GM19463 (cell line): Measurements from ENCODE around the gene OTX1.

Experiments used
- ATAC-seq: cut with Tn5 transposase; IDR thresholded peaks from one replicate; pipeline ENCODE4 v1.9.1; 2021; ENCODE audit warnings: mild to moderate bottlenecking, moderate library complexity; ENCODE audit not compliant: unreplicated experiment

OTX1 gene

DNA sequence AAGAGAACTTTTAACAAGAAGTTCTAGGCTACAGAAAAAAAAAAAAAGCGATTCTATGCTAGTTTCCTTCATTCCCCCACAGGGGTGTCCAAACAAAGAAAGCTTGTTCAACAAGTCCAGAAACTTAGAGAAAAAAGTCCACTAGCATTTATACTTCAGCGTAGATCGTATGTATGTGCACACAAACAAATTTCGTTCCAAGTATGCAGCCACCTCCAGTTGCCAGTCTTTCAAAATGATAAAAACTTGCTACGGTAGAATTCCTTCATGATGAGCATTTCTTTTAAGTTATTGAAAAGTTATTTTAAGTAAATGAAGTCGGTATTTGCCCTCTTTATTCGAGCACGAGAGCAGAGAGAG, 3.7 kb upstream of the OTX1 start:
- no peak for ATAC-seq

DNA sequence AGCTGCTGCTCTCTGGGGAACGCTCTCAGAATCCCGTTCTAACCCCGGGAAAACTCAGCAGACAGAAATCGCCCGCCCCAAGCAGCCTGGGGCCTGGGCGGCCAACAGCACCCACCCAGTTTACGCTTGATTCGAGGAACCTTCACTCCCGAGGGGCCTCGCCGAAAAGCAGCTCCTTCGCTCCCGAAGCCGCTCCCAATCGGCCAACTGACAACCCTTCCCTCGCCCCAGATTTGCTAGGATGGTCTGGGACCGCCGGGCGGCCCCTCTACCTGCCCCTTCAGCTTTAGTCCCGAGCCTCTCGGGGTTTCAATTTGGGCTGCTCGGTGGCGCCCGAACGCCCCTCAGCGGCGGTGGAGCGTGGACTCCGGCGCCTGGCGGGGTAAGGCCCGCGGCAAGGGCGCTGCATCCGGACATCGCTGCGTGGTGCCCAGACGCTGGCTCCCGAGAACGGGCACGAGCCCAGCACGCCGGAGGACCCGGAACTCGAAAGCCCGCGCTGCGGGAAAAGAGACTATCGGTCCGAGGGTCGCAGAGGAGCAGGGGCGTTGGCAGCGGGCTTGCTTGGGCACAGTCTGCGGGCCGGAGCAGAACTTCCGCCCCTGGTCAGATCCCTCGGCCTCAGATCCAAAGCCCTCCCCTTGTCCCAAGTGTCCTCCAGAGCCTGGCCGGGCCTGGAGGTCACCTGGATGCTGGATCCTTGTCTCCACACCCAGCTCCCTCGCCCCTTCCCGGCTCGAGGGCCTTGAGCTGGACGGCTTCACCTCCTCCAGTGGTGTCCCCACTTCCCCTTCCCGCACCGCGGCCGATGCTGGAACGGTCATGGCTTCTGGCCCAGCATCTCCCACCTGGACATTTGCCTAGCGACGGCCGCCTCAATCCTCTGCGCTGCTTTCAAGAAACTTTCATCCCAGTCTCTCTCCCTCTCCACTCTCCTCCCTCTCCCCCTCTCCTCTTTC, 3.0 kb upstream of the OTX1 start:
- ATAC-seq: no peak

DNA sequence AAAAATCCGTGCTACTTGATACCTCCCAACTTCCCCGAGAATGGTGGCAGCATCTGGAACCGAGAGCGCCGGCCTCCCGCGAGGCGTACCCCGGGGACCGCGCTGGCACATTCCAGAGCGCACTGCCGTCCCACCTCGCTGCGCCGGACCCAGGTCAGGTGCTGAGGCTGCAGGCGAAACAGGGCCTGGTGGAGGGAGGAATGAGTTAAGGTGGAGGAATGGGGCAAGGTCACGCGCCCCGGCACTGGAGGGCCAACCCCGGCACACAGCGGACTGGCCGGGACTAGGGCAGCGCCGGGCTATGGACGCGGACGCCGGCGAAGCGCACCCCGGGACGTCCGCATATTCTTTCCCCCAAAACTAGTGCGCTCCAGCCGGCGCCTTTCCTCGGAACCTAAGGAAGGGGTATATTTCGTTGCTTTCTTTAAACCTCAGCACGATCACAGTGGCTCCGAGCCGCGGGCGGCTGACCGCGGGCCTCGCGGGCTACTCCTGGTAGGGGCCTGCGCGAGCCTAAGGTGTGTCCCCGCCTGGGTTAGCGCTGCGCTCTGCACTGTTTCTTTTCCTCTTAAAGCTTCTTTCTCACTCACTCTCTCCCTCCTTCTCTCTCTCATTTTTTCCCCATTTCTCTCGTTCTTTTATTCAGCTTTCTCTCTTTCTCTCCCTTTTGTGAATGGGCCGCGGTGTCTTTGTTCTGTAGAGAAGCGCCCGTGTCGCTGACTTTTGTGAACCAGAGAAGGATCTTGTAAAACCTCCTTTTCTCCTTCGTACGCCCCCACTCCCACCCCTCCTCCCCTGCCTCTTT, 2.1 kb upstream of the OTX1 start:
- ATAC-seq: no peak

DNA sequence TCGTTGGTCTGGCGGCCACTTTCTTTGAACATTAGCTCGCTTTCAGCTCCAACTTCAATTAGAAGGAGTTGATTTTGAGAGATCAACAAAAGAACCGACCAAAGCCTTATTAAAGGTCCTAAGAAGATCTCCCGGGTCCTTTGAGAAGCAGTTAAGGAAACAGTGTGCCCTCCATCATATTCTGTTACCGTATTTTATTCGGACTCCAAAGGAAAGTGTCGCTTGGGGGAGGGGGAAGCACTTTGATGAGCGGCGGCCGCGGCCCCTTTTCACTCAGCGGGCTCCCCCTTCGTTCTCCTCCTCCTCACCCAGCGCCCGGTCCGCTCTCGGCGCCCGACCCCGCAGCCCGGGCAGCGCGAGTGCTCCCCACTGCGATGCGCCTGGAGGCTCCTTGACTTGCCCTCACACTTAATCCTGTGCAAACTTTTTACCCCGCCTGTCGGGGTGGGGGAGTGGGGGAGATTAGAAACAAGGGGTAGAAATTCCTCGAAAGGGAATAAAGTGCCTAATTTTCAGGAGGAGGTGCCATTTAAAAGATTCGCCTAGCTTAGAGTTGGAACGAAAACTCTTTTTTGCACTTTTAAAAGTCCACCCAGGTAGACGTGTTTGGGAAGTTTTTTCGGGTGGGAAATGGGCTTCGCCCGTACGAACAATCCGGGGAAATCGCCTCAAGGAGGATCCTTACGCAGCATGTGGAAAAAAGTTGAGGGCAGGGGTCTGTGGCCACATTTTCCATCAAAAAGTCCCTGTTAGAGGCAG, 1.2 kb upstream of the OTX1 start:
- no peak for ATAC-seq

DNA sequence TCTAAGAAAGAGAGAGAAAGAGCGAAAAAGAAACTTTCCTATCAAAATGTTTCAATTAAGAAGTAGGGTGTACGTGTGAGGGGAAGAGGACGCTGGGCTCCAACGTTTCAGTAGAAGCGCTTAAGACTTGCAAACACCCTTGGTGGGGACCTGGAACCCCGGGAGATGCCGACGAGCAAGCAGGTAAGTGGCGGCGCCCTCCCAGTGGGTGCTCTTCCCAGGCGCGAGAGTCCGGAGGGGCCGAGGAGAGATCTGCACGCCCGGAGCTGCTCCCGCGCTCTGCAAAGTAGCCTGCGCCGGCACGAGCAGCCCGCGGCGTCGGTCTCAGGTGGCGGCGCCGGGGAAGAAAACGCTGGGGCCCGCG, 678 bp upstream of the OTX1 start:
- ATAC-seq: peak; percentile 24

DNA sequence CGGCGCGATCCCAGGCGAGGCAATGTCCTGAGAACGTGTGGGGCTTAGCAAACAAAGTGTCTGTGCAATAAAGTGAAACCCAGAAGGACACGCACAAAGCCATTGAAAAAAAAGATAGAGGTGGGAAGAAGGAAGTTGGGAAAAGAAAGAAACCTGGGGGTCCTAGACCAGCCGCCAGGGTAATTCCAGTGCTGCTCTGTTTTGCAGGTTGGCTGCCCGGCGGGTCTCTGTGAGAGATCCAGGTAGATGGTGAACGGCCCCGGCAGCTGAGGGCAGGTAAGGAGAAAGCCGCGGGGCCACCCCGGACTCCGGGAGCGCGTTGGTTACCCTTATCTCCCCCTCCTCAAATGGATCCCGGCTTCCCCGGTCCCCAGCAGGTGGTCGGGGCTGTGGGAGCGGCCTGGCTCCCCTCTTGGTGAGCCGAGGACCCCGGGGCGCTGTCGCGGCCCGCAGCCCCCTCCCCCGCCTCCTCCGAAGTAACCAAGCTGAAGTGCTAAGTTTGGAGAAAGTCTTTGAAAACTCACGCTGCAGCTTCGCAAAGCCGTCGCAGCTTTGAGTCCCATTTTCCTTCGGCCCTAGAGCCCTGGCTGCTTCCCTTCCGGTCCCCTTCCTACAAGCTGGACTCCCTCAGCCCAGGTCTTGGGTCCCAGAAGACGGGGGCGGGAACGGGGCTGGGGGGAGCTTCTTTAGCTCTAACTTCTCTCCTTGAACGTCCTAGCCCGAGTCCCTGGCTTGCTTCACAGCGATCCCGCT, 588 bp downstream of the OTX1 start:
- no peak for ATAC-seq

DNA sequence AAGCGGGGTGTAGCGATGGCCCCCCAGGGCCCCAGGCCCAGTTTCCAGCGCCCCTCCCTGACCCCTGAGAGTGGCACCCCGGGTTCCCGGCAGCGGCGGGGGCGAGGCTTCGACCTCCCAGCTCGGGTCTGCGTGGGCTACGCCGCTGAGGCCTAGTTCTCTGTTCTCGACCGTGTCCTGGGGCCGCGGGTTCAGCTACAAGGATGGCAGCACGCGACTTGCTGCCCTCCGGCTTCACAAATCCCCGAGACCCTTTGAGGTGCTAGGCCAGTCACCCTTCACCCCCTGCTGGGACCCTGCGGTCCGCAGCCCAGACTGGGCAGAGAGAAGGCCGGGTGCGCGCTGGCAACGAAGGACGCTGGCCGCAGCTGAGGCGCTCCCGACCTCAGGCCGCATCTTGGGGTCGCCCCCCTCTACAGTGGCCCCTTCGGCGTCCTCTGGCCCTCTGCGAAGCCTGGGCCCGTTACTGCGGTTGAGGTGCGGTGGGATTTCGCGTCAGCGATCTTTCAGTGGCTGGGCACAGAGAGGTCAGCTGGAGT, 1.2 kb downstream of the OTX1 start:
- ATAC-seq: no peak

DNA sequence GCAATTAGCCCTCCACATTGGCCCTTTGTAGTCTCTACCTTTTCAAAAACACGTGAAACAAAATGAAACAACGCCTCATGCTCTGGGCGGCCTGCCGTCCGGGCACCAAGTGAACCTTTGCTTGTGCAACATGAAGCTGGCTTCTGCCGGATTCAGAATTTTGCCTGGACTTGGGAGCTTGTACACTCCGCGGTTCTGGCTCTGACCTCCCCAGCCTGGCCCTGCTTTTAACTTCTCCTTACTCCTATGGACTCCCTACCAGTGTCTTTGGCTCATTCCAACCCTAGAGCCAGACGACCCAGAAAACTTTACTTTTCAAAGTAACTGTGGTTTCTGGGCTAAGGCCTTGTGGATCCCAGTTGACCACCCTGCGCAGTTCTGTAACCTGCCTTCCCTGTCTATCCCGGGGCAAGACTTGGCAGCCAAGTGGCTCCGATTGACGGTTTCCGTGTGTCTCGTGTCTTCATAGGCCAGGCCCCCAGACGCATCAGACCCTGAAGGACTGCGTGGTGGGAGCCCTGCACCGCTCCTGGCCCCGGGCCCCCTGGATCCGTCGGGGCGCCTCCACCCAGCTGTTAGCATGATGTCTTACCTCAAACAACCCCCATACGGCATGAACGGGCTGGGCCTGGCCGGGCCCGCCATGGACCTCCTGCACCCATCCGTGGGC, 1.9 kb downstream of the OTX1 start:
- ATAC-seq: no peak

DNA sequence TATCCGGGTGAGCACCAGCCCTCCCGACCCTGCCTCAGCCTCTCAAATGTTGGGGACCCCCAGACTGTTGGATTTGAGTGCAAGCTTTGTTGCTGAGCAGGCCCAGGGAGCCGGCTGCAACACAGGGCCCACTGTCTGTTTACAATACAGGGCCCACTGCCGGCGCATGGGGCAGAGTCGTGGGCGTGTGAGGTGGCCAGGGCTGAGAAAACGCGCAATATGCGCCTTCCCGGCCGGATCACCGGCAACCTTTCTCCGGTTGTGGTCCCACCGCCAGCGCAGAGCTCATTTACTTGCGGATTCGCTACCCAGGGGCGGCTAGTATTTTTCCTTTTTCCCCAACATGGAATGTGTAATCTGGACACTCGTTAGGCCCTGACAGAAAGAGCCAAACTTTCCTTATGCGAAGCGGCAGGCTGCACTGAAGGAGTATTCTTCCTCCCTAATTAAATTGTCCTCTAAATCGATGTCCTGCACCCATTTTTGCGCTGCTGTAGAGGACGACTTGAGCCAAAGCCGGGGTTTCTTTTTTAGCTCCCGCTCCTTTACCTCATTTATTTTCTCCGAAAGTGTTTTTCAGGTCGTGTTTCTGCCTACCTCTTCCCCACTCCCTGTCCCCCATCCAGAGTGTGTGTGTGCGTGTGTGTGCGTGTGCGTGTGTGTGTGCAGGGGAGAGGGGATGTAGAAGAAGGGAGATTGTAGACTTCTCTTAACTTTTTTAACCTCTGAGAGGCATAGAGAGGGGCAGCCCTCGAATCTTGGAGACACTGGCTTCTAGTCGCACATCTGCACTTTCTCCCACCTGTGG, 2.7 kb downstream of the OTX1 start:
- ATAC-seq: no peak

DNA sequence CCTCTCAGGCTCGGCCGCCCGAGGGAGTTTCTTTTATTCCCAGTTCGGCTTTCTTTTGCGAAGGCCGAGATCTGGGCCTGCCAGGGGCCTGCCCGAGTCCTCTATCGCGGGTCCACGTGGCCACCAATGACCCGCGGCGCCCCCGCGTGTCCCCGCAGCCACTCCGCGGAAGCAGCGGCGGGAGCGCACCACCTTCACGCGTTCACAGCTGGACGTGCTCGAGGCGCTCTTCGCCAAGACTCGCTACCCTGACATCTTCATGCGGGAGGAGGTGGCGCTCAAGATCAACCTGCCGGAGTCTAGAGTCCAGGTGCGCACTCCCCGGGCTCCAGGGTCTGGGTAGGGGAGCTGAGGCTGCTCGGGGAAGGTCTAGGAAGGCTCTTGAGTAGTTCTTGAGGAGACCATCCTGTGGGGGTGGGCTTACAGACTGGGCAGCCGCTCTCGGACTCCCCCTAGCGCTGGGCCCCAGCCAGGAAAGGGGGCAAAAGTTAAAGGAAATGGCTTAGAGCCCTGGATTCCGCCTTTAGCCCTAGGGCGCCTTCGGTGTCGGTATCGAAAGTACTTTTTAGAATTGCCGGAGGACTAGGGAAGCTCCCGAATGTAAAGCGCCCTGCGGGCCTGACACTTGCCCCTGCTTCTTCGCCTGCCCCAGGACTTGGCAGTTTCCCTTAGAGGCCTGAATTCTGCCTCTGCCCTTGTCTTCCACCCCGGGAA, 3.4 kb downstream of the OTX1 start:
- ATAC-seq: no peak

DNA sequence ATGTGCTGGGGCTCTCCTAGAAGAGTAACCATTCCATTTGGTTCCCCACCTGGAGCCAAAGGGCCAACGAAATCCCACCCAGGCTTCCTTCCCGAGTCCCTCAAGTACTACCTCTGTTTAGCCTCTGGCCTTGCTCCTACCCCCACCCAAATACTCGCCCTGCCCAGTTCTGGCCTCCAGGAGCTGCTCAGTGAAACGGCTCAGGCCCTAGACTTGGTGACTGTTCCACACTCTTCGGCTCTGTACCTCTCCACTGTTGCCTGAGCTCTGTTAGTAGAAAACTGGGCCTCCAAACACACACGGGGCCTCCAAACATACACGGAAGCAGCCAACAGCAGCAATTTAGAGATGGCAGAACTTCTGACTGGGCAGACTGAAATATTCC, 4.2 kb downstream of the OTX1 start:
- no peak for ATAC-seq

DNA sequence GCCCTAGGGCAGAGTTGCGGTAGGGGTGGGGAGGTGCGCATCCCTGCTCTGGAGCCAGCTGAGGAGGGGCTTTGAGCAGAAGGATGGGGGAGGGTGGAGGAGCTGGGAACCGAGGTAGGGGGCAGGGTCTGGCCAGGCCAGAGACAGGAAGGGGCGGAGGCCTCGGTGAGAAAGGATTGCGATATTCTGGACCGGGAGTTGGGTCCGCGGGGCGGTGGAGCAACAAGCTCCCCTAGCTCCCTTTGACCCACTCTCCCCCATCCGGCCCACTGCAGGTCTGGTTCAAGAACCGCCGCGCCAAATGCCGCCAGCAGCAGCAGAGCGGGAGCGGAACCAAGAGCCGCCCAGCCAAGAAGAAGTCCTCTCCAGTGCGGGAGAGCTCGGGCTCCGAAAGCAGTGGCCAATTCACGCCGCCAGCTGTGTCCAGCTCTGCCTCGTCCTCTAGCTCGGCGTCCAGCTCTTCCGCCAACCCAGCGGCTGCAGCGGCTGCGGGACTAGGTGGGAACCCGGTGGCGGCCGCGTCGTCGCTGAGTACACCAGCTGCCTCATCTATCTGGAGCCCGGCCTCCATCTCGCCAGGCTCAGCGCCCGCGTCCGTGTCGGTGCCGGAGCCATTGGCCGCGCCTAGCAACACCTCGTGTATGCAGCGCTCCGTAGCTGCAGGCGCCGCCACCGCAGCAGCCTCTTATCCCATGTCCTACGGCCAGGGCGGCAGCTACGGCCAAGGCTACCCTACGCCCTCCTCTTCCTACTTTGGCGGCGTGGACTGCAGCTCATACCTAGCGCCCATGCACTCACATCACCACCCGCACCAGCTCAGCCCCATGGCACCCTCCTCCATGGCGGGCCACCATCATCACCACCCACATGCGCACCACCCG, 4.8 kb downstream of the OTX1 start:
- no peak for ATAC-seq

DNA sequence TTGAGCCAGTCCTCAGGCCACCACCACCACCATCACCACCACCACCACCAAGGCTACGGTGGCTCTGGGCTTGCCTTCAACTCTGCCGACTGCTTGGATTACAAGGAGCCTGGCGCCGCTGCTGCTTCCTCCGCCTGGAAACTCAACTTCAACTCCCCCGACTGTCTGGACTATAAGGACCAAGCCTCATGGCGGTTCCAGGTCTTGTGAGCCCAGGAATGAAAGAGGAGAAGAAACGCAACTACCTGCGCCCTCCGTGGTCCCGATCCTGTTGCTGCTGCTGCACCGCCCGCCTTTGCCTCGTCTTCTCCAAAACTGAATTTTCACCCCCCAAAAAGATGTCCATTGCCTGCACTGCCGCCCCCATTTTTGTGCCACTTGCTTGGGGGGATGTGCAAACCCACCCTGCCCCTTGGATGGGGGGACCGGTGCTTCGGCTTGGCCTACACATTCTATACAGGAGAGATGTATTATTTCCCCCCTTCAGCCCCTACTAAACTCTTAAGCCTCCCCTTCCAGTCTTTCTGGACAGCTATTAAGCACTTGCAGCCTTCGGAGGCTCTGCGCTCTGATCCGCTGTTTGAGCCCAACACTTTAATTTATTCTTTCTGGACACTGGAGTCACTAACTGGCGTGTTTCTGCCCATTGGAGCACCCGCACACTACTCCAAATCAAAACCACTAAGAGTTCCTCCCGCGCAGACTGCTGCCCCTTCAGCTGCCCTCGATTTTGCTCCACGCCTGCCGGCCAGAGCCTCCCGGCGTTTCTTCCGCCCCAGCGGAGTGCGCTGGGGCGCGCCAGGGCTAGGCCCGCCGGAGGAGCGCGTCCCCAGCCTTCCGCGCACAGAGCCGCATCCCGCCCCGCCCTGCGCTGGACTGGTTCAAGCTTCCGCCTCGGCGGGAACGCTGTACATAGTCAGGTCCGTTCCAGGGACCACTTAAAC, 5.7 kb downstream of the OTX1 start:
- peak; percentile 42 for ATAC-seq

DNA sequence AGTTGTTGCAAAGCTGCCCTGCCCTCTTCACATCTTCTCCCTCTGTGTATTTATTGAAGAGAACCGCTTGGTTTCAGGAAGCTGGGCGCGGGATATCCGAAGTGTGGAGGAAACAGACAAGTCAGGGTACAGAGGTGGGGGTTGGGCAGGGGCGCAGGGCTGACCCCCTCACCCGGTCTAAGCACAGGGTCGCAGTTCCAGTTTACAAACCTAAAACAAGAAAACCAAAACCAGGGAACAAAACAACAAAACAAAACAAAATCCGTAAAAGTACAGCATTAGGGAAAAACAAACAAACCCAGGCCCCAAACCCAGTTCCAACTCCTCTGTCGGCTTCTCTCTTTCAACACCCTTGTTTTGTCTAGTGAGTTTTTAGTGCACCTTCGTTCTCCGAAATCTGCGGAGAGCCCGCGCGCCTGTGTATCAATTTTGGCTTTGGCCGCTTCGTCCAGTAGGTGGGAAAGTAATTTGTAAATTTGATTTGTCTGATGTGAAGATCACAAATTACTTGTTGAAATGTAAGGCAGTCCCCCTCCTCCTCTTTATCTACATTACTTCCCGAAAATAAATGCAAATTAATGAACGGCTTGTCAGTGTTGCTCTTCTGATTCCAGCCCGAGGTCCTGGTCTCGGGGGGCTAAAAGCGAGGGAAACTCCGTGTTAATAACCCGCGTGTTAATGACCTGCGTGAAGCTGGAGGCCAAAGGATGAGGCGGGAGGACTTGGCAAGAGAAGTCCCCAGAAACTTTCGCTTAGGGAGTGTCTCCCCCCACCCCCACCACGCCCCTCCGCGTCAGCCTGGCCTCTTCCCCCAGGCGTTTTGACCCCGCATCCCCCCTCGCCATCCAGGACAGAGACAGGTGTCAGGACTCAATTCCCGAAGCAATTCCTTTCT, 6.9 kb downstream of the OTX1 start:
- ATAC-seq: no peak

DNA sequence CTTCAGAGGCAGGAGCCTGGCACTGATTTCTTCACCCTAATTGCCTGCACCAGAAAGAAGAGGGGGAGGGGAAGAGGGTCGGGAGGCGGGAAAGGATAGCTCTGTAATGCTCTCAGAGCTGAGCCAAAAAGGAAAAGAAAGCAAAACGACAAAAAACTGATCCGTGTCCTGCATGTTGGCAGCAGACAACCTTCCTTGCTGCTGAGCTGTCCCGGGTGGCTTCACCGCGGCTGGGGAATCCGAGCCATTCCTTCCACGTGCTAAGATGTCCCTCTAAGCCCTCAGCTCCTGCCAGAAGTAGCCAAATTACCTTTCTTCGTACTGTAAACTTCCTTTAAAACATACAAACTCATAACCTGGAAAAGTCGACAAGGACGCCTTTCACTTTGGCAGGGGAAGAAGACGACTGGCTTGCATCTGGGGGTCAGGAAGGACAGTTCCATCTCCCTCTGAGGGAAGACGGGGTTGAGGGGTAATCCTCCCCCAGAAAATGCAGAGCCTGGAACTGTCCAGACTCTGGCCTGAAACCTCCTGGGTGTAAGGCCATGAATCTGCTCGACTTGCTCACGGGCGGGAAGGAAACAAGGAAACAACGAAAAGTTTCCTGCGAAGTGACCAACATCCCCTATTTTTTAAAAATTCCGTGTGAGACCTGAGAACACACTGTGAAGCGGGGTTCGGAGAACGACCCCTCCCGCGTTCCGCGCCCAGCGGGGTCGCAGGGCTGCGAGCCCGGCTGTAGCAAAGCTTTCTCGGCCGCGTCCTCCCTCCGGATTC, 7.7 kb downstream of the OTX1 start:
- ATAC-seq: no peak
